Endodermal cell (in vitro differentiated cells): Measurements from ENCODE around the gene REG1A. TPM values are rescaled to one million over a fixed set of nuclear protein-coding genes. Genes with fewer than 3 reads are reported as not detected.

Experiments
- DNase-seq: peaks from one replicate; pipeline ENCODE4 v3.0.0-alpha.2; 2017
- H3K27ac ChIP-seq: 2 replicates; pipeline ENCODE4 v1.5.1; 2013; ENCODE audit warnings: mild to moderate bottlenecking, low read depth, low read length, moderate library complexity
- H3K27me3 ChIP-seq: 2 replicates; pipeline ENCODE4 v1.6.1; 2013; ENCODE audit warnings: mild to moderate bottlenecking, low read length, moderate library complexity; ENCODE audit not compliant: insufficient read depth, control insufficient read depth, poor library complexity, severe bottlenecking
- H3K36me3 ChIP-seq: 2 replicates; pipeline ENCODE4 v1.7.0; 2013; ENCODE audit warnings: mild to moderate bottlenecking, low read length, moderate library complexity; ENCODE audit not compliant: control insufficient read depth, insufficient read depth
- H3K4me1 ChIP-seq: one replicate; pipeline ENCODE4 v1.7.0; 2013; ENCODE audit warnings: low read length; ENCODE audit not compliant: control insufficient read depth, insufficient read depth
- H3K4me3 ChIP-seq: 2 replicates; pipeline ENCODE4 v1.5.1; 2013; ENCODE audit warnings: mild to moderate bottlenecking, low read length, moderate library complexity
- H3K9ac ChIP-seq: 2 replicates; pipeline ENCODE4 v1.6.1; 2013; ENCODE audit warnings: mild to moderate bottlenecking, low read length, moderate library complexity; ENCODE audit not compliant: poor library complexity, severe bottlenecking; ENCODE audit errors: extremely low read depth
- H3K9me3 ChIP-seq: 2 replicates; pipeline ENCODE4 v1.6.1; 2013; ENCODE audit warnings: mild to moderate bottlenecking, low read length, moderate library complexity; ENCODE audit not compliant: control insufficient read depth
- H3K27ac Mint-ChIP-seq: 2 replicates; pipeline ENCODE4 v1.8.0; 2020; ENCODE audit warnings: mixed read lengths
- H3K27me3 Mint-ChIP-seq: 2 replicates; pipeline ENCODE4 v1.8.0; 2021; ENCODE audit warnings: mild to moderate bottlenecking, mixed read lengths; ENCODE audit not compliant: insufficient read depth
- H3K36me3 Mint-ChIP-seq: 2 replicates; pipeline ENCODE4 v1.8.0; 2020; ENCODE audit warnings: low read depth, mixed read lengths
- H3K4me1 Mint-ChIP-seq: 2 replicates; pipeline ENCODE4 v1.8.0; 2020; ENCODE audit warnings: mixed read lengths
- H3K4me3 Mint-ChIP-seq: 2 replicates; pipeline ENCODE4 v1.8.0; 2020; ENCODE audit warnings: mild to moderate bottlenecking, moderate library complexity, mixed read lengths
- H3K9me3 Mint-ChIP-seq: 2 replicates; pipeline ENCODE4 v1.8.0; 2020; ENCODE audit warnings: mild to moderate bottlenecking, mixed read lengths
- CTCF ChIP-seq: fragments of 200-600 bp; sonication (generic); conservative IDR thresholded peaks from 2 replicates; pipeline ENCODE4 v1.5.0; 2021; ENCODE audit warnings: antibody characterized with exemption, mild to moderate bottlenecking
- WGBS, 2 experiments: methylation state at CpG; one replicate each; pipeline versions ENCODE4 v1.1.5 to v1.1.7; 2013; ENCODE audit warnings: missing lambda C conversion rate in 2 of 2, mixed read lengths in 1 of 2; ENCODE audit not compliant: insufficient coverage in 1 of 2, insufficient read length in 1 of 2; 5-methylcytosine and 5-hydroxymethylcytosine counted together
- total RNA-seq, 2 donors: library from RNA; stranded (reverse); fragmentation: NEBNext Ultra II Directional in 1 of 2; extraction: Animal tissue kit (Norgen Biotek cat#: 25700) in 1 of 2; gene quantifications; 2 replicates in 1 of 2; 3 replicates in 1 of 2; pipeline ENCODE4 v1.2.1, GENCODE V29; 2021

The REG1A gene
- total RNA-seq, 2 donors from 2014 or later: not detected

GRCh38 chr2:79131687-79132086 is 11.4 kb downstream of the REG1A start:
- Histone ChIP-seq H3K27me3 (peaks cover 4% of the 10 kb centered on the region), H3K4me1 (no peaks in the 10 kb centered on the region), H3K4me3 (no peak overlapping the region), H3K9ac (no peak overlapping the region), H3K27ac (no peak overlapping the region), H3K9me3 (no peaks in the 10 kb centered on the region), H3K36me3 (no peaks in the 10 kb centered on the region)
- no peak for TF ChIP-seq CTCF
- WGBS, 2 experiments: 89 to 96% methylated on average over 2 to 4 of the region's 4 CpGs
- no peak for DNase-seq
- Mint-ChIP-seq H3K27me3 (peaks cover 7% of the 10 kb centered on the region), H3K9me3 (no peaks in the 10 kb centered on the region), H3K4me3 (no peak overlapping the region), H3K36me3 (no peaks in the 10 kb centered on the region), H3K27ac (no peak overlapping the region), H3K4me1 (peaks cover 5% of the 10 kb centered on the region)

- 91 to 93% methylated on average over 3 of the region's 3 CpGs for WGBS, 2 experiments
- peaks cover 21% of the 10 kb centered on the region for H3K27me3 ChIP-seq
Measured at GRCh38 chr2:79138385-79138784, 18.1 kb downstream of the REG1A start.

GRCh38 chr2:79139423-79139822 is 19.1 kb downstream of the REG1A start:
- Mint-ChIP-seq H3K27me3 (peaks cover 18% of the 10 kb centered on the region), H3K27ac (no peak overlapping the region), H3K36me3 (no peaks in the 10 kb centered on the region), H3K9me3 (no peaks in the 10 kb centered on the region), H3K4me3 (no peak overlapping the region), H3K4me1 (no peaks in the 10 kb centered on the region)
- H3K4me1 ChIP-seq: no peaks in the 10 kb centered on the region
- no peak overlapping the region for H3K9ac ChIP-seq
- no peak overlapping the region for H3K4me3 ChIP-seq
- DNase-seq: no peak
- H3K9me3 ChIP-seq: no peaks in the 10 kb centered on the region
- H3K27ac ChIP-seq: no peak overlapping the region
- H3K27me3 ChIP-seq: peaks cover 21% of the 10 kb centered on the region
- TF ChIP-seq CTCF: no peak
- no peaks in the 10 kb centered on the region for H3K36me3 ChIP-seq

More at GRCh38 chr2:79138385-79138784, 18.1 kb downstream of the REG1A start:
- H3K4me1 ChIP-seq: no peaks in the 10 kb centered on the region
- no peak for DNase-seq
- no peaks in the 10 kb centered on the region for H3K36me3 ChIP-seq
- no peaks in the 10 kb centered on the region for H3K9me3 Mint-ChIP-seq
- H3K27ac Mint-ChIP-seq: no peak overlapping the region
- no peak overlapping the region for H3K27ac ChIP-seq
- no peak overlapping the region for H3K4me3 ChIP-seq
- TF ChIP-seq CTCF: no peak
- H3K27me3 Mint-ChIP-seq: peaks cover 18% of the 10 kb centered on the region
- H3K36me3 Mint-ChIP-seq: no peaks in the 10 kb centered on the region
- H3K9ac ChIP-seq: no peak overlapping the region
- H3K4me1 Mint-ChIP-seq: no peaks in the 10 kb centered on the region
- no peaks in the 10 kb centered on the region for H3K9me3 ChIP-seq
- H3K4me3 Mint-ChIP-seq: no peak overlapping the region
